HUDEP-2 (cell line): ENCODE results near the gene TPSG1.
"Not testable (repeated sequence)": the region's sequence is repeated elsewhere in the genome, so short reads cannot be mapped to it uniquely, and the experiment has no call there.

Source experiments
- DNase-seq, 76 experiments: peaks; one replicate each; lab custom pipeline; 2025; ENCODE audit not compliant: unreplicated experiment in 76 of 76; lab: John Stamatoyannopoulos, UW

The TPSG1 gene

DNA sequence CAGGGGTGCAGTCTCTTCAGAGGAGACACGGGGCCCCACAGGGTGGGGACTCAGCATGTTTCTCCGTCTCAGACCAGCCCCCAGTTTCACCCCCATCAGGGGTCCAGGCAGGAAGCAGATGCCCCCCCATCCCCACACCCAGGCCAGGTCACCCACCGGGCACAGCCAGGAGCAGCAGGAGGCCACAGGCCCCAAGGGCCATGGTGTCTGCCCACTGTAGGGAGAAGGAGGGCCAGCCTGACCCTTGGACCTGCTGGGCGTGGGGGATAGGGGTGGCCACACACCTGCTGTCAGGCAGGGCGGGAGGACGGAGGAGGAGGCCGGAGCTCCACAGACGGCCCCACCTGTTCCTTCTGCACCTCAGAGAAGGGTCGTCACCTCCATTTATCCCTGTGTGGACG, at the start of gene TPSG1:
TSS of gene TPSG1 (minus strand) at position 218 of the 401 bp plus-strand sequence. CDS start at position 202, 16 bp downstream.
- DNase-seq, result no peak

DNA sequence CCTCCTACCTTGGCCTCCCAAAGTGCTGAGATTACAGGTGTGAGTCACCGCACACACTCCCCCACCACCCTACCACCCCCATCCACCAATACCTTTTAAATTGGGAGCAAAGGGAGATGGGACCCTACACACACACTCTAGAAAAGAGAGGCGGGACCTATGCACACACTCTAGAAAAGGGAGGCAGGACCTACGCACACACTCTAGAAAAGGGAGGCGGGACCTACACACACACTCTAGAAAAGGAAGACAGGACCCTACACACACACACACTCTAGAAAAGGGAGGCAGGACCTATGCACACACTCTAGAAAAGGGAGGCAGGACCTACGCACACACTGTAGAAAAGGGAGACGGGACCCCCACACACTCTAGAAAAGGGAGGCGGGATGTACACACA, 49.7 kb upstream of the TPSG1 start:
- no peak for DNase-seq

DNA sequence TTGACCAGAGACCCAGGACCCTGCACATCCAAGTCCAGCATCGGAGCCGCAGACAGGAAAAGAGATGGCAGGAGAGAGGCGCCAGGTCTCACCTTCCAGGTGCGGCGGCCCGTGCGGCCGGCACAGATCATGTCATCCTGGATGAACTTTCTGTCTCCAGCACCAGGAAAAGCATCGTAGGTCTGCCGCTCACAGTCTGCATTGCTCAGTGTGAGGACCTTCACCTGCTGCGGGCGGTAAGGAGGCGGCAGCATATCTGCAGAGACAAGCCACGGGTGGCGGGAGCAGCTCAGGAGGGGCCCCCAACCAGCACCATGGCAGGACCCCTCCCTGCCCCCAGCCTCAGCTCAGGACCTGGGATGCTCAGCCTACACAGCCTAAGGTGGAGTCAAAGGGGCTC, 48.7 kb upstream of the TPSG1 start:
- DNase-seq, result no peak

DNA sequence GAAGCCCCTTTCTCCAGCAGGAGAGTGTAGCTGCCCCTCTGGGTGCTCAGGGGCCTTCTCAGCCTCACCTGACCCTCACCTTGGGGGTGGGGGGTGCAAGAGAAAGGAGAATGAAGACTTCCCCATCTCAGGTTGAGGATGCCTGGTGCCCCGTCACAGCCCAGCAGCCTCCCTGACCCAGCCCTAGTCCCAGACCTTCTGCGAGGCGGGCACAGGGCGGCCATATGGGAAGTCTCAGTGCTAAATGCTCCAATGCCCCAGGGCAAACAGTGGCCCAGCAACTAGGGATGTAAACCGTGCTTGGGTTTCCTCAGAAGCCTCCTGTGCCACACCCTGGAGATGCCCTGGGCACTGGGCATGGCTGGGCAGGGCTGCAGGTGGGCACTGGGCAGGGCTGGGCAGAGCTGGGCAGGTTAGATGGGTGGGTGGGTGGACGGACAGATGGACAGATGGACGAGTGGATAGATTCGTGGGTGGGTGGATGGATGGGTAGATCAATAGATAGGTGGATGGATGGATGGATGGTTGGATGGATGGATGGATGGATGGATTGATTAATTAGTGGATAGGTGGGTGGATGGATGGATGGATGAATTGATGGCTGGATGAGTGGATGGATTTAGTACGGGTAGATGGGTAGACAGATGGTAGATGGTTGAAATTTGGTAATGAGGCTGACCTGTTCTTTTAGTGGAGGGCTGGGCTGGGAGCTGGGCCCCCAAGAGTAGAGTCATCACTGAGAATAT, 47.6 kb upstream of the TPSG1 start:
- DNase-seq, result no peak

DNA sequence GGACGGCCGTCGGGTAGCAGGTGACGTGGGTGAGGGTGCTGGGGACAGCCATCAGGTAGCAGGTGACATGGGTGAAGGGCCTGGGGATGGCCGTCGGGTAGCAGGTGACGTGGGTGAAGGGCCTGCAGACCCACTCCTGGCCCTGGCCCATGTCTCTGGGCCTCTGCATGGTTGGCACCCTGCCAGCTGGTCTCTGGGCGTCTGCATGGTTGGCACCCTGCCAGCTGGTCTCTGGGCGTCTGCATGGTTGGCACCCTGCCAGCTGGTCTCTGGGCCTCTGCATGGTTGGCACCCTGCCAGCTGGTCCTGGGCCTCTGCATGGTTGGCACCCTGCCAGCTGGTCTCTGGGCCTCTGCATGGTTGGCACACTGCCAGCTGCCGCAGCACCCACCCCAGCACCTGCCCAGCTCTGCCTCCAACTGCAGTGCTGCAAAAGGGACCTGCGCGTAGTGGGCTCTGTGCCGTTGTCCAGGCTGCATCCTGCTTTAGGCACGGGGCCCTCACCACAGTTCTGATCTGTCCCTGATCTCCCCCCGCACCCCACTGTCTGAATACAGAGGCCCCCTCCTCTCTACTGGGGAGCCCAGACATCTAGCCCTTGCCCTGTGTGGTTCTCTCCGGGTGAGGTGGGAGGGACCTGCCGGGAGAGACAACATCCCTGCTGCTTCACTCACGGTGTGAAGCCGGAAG, 46.8 kb upstream of the TPSG1 start:
- DNase-seq, result peak in 56 of 76 experiments; percentile 3 to 82 (median 52)

DNA sequence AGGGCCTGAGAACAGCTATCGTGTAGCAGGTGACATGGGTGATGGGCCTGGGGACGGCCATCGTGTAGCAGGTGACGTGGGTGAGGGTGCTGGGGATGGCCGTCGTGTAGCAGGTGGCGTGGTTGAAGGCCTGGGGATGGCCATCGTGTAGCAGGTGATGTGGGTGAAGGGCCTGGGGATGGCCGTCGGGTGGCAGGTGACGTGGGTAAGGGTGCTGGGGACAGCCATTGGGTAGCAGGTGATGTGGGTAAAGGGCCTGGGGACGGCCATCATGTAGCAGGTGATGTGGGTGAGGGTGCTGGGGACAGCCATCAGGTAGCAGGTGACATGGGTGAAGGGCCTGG, 46.3 kb upstream of the TPSG1 start:
- DNase-seq, result no peak

DNA sequence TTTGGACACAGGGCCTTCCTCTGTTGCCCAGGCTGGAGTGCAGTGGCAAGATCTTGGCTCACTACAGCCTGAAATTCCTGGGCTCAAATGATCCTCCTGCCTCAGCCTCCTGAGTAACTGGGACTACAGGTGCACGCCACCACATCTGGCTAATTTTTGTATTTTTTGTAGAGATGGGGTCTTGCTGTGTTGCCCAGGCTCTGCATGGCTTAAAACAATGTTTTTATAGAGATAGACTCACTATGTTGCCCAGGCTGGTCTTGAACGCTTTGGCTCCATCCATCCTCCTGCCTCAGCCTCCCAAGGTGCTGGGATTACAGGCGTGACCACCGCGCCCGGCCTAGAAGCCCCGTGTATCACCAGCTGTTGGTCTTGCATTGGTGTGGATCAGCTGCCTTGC, 44.4 kb upstream of the TPSG1 start:
- not testable (repeated sequence) for DNase-seq

DNA sequence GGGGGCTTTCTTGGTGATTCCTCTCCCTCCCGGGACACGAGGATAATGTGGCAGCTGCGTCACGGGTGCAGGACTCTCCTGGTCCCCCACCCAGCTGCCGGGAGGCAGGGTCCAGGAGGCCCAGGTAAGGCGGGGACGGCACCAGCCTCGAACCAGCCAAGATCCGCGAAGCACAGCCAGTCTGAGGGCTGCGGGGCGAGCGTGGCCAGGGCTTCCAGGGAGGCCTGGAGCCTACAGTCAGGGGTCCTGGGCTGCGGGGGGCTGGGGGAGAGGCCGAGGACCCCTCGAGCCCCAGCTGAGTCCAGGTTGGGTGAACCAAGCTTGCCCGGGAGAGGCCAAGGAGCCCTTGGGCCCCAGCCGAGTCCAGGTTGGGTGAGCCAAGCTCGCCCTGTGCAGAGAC, 40.8 kb upstream of the TPSG1 start:
- DNase-seq, result no peak

DNA sequence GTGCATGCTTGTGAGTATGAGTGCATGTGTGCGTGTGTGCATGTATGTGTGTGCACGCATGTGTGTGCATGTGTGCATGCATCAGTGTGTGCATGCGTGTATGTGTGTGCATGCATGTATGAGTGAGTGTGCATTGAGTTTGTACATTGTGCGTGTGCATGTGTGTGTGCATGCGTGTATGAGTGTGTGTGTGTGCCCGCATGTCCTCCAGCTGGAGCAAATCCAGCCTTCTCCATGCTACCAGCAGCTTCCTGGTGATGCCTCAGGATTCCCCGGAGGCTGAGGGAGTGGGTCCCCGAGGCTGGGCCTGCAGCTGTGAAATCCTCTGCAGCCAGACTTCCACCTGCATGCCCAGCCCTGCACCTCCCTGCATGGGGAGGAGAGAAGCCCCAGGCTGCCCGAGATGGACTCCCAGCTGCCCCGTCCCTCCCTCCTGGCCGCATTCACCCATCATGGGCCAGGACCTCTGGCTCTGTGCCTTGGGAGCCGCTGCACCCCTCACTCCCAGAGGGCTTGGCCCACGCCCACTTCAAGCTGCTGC, 40.1 kb upstream of the TPSG1 start:
- no peak for DNase-seq

DNA sequence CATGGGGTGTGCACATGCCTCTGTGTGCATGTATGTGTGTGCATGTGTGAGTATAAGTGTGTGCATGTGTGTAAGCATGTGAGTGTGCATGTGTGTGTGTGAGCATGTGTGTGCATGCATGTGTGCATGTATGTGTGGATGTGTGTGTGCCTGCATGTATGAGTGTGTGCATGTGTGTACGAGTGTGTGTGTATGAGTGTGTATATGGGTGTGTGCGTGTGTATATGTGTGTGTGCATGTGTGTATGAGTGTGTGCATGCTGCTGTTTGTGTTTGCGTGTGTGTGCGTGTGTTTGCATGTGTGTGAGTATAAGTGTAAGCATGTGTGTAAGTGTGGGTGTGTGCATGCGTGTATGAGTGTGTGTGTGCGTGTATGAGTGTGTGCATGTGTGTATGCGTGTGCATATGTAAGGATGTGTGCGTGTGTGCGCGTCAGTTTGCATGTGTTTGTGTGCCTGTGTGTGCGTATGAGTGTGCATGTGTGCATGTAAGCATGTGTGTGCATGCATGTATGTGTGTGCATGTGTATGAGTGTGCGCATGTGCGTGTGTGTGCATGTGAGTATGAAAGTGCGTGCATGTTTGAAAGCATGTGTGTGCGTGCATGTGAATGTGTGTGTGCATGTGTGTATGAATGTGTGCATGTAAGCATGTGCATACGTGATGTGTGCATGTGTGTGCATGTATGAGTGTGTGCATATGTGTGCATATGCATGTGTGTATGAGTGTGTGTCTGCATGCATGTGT, 39.4 kb upstream of the TPSG1 start:
- no peak for DNase-seq

DNA sequence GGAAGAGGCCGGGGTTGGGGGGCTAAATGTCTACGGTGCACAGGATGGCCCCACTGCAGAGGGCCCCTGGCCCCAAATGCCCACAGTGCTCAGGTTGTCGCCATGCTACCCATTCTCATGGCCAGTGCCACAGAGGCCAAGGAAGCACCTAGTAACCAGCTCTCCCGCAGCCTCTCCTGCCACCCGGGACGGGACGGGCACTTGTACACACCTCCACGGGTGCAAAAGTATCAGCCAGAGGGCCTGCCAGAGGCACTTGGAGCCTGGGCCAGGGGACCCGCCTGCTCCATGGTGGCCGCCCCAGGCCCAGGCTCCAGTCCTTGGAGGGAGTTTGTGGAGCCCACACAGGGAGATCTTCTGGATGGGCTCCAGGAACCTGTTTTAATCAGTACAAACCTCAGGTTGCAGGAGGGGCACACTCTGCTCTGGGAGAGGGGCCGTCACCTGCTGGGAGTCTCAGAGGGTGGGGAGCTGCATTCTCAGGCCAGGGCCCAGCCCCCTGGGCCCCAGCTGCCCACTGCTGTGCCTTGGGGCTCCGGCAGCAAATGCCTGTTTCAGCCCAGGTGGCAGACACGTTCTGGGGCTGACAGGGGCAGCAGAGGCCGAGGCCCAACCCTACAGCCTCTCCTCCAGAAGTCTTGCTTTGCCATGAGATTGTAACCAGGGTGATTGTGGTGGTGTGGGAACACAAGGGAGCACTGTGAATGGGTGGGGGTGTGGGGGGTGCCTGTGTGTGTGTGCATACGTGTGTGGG, 38.7 kb upstream of the TPSG1 start:
- no peak for DNase-seq

DNA sequence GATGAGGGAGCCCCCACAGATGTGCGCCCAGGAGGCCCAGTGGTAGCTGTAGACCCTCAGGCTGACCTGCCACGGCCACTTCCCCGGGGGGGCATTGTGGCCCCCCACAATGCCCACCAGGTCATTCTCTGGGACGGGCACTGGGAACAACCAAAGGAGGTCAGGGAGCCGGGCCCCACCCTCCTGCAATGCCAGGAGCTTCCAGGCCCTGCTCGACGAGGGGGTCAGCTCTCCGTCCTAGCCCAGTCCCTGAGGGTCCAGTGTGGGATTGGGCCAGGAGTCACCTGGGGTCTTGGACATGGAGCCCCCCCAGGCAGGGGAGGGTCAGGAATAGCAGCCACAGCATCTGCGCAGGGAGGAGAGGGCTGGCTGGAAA, 37.8 kb upstream of the TPSG1 start:
- DNase-seq, result no peak

DNA sequence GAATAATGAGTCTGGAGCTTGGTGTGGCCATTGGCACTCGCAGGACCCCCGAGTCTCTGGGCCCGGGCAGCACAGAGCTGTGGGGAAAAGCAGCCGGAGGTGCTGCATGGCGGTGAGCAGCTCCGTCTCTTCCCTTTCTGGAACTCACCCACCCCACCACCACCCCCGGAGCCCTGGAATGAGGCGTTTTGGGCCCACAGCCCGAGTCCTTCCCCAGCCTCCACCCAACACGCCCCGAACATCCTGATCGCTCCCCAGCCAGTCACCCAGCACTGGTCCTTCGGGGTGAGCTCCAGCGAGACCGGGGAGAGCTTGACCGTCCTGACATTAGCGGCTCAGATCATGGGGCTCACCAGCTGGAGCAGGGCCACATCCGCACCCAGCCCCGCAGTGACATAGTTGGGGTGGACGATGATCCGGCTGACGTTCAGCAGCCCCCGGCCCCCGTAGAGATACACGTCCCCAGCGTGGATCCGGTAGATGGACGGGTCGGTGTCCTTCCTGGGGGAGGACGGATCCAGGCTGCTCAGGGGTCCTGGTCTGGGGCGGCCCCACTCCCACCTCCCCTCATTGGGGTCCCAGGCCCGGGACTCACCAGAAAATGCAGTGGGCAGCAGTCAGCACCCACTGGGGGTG, 37.3 kb upstream of the TPSG1 start:
- no peak for DNase-seq

DNA sequence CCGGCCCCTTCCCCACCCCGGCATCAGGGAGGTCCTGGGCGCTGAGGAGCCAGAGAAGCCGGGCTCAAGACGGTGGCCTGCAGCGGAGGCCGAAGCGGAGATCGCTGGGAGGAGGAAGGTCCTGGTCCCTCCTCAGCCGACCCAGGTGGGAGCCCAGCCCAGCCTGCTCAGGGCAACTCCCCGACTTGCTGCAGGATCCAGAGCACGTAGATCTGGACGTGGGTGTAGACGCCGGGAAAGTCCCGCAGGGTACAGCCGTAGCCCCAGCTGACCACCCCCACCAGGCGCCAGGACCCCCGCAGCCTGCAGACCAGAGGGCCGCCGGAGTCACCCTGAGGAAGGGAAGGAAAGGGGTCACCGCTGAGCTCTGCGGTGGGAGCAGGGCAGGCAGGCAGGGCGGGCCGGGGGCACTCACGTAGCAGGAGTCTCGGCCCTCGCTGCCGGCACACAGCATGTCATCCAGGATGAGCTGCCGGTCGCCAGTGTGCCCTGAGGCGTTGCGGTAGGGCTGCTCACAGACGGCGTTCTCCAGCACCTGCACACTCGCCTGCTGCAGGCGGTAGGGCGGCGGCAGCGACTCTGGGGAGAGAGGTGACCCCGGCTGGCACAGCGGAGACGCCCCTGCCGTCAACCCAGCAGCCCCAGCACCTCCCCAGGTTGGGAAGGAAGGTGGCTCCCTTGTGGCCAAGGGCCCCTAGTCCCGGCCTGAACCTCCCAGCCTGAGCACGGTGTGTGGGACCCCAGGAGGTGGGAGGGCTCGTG, 36.2 kb upstream of the TPSG1 start:
- no peak for DNase-seq

DNA sequence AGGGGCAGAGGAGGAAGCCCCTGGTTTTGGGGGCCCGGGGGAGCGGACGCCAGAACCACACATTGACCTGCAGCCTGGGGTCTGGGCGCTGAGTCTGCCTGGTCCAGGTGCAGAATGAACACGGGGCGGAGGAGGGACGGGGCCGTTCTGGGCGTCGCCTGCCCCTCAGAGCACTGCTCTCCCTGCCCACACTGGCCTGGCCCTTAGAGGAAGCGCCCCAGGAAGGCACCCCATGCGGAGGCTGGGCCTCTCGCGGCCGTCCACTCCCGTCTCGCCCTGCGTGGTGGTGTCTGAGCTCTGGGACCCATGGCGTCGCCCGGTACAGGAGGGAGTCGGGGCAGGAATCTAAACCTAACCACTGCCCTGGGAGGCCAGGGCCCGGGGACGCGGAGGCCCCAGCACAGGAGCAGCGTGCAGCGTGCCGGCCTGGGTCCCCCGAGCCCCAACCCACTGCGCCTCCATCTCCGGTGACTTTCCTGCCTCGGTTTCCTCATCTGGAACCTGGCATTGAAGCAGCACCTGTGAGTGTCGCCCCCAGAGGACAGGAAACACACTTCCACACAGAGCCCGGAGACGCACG, 35.1 kb upstream of the TPSG1 start:
- no peak for DNase-seq

DNA sequence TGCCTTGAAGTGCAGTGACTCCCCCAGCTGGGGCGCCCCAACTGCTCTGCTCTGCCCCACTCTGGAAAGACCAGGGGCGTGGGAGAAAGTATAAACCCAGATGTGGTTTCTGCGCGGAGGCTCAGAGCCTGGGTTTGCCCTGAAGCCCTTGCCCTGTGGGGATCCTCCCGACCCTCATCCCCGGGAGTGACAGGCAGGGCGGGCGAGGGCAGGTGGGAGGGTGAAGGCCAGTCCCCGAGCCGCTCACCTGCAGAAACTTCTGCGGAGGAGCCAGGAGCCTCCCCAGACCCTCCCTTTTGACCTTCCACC, 34.6 kb upstream of the TPSG1 start:
- no peak for DNase-seq

DNA sequence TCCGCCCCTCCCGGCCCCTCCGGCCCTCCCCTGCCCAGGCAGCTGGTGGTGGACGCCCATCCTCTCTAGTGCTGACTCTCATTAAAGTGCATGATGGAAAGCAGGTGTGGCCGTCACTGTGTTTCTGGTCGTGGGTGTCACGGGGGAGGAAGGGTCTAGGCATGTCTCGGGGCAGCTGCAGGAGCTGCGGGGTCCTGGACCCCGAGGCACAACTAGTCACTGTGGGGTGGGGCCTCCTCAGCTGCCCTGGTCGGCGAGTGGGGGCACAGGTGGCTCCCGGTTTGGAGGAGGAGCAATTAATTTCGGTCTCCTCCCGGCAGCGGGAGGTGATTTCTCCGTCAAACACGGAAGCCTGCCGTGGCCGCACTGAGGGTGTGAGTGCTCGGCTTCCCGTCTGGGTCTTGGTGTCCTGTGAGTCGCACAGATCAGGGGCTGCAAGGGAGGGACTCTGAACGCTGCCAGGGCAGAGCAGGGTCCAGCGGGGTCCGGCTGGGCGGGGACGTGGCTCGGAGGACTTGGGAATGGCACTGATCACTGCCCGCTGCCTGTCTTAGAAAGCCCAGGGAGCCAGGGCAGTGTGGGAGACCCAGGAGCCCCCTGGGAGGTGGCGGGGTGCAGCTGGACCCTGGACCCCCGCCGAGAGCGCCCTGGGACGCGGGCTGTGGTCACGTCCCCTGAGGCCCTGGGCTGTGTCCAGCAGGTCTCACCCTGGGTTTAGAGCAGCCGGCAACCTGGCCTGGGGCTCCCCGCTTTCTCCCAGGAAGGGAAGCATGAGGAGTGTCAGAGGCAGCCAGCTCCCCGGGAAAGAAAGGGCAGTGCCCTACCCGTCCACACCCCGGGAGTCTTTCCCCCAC, 34.1 kb upstream of the TPSG1 start:
- no peak for DNase-seq

DNA sequence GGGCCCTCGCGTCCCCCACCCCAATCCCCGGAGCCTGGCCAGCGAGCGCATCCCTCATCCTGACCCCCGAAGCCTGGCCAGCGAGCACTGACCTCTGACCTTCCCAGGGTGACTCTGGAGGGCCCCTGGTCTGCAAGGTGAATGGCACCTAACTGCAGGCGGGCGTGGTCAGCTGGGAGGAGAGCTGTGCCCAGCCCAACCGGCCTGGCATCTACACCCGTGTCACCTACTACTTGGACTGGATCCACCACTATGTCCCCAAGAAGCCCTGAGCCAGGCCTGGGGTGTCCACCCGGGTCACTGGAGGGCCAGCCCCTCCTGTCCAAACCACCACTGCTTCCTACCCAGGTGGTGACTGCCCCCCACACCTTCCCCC, 33.1 kb upstream of the TPSG1 start:
- peak in 6 of 76 experiments; percentile 18 to 28 (median 24) for DNase-seq
